Stimulated activated CD4-positive, alpha-beta T cell treated with anti-CD3 and anti-CD28 coated beads, Interleukin-1b, Interleukin-23, amount 100 ng/mL, for 48 hours (primary cell): ENCODE data around the gene DENND1B.

Experiments
- DNase-seq: peaks from one replicate; pipeline ENCODE4 v3.0.0-alpha.2; 2020

The DENND1B gene

DNA sequence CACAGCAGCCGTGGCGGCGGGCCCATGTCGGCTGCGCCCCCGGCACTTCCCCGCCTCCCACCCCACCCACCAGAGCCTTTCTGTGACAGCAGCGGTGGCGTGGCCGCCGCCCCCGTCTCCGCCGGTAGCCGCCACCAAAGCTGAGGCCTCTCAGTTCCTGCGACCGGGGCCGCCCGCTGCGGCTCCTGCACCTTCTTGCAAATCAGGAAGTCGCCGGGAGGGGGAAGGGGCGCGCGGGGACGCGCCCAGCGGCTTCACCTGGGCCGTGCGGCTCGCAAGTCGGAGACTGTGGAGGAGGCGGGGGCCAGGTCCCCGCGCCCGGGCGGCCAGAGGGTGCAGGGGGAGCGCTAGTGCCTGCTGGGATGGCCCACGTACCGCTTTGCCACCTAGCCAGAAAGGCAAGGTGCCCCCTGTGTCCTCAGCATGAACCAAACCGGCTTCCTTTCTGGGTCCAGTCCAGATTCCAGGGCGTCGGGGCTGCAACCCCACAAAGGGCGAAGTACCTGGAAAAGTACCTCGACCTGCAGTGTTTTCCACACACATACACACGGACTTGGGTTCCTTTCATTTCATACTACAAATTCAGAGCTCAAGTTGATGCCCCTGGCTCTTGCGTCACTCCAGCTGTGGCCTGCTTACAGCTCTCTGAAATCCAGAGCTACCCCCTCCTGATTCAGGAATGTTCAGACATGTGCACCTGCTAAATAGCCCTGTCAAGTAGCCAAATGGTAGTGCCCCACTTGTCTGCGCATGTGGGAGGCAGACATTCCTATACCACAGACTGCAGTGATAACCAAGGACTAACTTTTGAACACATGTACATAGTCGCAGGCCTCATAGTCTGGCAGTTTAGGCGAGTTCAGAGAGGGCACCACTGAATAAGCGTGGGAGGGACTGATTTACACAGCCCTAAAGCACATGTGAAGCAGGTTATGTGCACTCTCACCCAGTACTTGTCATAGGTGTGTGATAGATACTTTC is at the start of gene DENND1B:
Gene DENND1B (minus strand): TSS at position 199 of the 981 bp plus-strand sequence. CDS start 325 bp downstream, outside the sequence.
- DNase-seq: peak; percentile 77

DNA sequence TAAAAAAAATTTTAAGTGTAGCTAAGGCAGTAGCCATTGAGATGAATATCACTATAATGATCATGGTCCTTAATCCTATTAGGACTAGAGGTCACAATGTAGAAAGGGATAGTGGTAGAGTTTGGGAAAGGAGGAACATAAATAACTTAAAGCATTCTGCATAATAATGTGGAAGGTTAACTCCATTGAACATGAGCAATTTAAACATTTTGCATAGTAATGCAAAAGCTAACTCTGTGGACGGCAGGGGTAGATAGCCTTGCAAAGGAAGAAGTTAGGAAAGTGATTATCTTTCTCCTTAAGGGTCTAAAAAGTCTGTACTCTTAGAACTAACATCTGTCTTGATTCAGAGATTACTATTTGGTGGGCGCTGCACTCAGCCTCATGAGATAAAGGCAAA is 39.0 kb upstream of the DENND1B start:
- DNase-seq: no peak

- no peak for DNase-seq
These were observed 38.5 kb upstream of the DENND1B start for GRCh38 chr1:197813741-197814140.

DNA sequence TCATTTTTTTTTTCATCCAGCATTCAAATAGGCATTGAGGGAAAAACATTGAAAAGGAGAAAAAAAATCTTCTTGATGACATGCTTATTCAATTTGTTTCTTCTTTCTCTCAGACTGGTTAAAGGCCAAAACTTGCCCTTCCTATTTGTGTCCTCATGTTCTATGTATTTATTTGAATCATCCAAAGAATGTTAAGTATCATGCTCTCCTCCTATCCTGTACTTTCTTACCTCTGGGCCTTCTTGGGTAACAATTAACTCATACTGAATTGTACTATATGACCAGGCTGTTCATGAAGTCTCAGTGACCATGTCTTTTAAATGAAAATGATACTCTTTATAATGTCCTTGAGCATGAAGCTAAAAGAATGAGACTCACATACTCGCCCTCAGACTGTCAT is 36.5 kb upstream of the DENND1B start:
- DNase-seq: no peak

DNA sequence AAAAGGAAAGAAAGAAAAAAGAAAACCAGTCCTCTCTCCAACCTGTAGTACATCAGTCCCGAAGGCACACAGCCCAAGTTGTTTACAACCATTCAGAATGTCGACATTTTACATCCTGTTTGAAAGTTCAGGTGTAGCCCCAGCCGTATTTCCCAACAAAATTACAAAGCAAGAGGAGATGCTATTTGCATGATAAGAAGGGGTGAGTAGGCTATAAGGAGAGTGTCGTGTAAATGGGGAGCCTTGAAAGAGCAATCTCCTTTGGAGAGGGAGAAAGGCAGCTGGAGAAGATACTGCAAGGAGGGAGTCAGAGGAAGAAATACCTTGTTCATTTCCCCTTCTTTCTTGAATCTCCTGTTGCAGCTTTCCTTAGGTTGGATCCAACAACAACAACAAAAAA is 35.5 kb upstream of the DENND1B start:
- no peak for DNase-seq

DNA sequence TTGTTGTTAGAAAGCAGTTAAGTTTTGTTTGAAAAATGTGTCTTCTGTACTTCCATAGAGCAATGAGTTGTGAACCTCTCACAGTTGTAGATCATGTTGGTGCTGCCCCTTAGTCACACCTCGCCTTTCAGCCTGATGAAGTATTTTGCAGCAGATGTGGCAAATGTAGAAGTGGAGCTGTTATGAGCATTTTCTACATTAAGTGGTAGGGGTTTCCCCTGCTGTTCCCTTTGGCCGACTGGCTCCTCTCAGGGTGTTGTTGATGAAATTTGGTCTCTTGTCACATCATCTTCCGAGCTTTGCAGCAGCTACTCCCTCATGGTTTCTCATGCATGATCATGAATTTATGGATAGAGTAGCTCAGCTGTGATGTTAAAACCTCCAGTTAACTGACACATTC is 33.6 kb upstream of the DENND1B start:
- no peak for DNase-seq

DNA sequence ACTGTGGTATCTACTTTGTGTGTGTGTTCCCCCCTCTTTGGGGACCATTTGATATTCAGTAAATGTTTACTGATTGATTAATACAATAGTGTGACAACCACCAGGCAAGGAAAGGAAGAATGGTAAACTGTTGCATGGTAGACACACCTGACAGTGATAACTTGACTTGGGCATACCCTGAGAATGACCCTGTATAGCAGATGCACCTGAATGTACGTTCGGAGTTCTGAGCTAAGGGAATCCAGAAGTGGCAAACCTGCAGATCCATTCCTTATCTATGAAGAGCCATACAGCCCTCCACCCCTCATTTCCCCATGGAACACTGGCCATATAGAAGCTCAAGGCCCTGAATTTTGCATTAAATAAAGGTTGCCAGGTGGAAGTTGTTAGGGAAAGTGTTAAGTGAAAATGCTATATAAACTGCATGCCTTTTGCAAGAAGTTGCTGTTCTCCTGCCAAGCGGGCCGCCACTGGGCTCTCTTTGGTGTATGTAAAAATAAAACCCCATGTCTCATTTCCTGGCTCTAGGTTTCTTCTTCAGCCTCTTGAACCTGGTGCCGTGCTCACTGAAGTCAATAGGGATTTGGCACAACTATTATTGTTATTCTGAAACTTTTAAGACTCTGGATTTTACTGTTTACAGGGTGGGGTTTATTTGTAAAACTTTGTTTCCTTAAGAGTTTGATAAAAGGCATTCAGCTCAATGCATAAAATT is 32.6 kb upstream of the DENND1B start:
- DNase-seq: no peak

GRCh38 chr1:197807216-197807615 is 31.9 kb upstream of the DENND1B start:
- no peak for DNase-seq

- DNase-seq: no peak
These were observed 31.4 kb upstream of the DENND1B start for GRCh38 chr1:197806718-197807117.

DNA sequence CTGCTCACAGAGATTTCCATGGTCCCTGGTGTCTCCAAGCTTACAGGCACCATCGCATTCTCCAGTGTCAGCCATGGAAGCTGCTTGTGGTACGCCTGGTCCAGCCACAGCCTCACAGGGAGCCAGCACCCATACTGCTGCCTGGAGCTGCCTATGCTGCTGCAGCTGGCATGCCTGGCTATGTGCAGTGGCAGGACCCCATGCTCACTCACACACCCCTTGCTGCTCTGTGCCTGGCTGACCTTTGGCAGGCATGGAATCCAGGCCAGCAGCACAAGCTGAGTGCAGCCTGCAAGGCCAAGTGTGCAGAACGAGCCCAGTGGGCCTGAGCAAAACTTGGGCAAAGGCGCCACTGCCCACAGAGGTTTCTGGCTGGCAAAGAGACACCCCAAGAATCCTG is 26.4 kb upstream of the DENND1B start:
- no peak for DNase-seq

- DNase-seq: no peak
These were observed 25.8 kb upstream of the DENND1B start for GRCh38 chr1:197801111-197801482.

- no peak for DNase-seq
These were observed 25.3 kb upstream of the DENND1B start for GRCh38 chr1:197800379-197801110.

GRCh38 chr1:197799271-197799670 is 24.0 kb upstream of the DENND1B start:
- DNase-seq: no peak

DNA sequence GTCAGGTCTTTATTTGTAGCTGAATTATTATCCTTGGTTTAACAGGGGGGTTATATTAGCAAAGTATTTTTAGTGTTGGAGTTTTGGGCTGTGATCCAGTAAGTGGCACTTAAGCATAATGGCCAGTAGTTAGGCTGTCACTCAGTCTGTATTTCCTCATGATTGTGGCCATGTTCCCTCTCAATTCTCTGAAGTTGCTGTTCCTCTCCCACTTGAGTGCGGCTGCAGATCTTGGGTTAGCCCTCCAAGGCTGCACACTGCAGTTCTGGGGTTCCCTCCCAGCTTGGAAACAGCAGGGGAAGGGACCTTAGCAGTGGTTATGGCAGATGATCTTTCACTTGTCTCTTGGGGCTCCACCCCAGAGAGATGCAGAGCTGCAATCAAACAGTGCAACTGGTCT is 23.2 kb upstream of the DENND1B start:
- DNase-seq: no peak

DNA sequence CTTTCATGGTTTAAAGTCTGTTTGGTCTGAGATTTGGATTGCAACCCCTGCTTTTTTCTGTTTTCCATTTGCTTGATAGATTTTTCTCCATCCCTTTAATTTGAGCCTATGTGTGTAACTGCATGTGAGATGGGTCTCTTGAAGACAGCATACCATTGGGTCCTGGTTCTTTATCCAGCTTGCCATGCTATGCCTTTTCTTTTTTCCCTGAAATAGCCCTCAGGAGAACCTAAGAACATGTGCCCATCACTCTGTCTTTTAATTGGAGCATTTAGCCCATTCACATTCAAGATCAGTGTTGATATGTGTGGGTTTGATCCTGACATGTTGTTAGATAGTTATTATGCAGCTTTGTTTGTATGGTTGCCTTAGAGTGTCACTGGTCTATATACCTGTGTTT is 21.7 kb upstream of the DENND1B start:
- no peak for DNase-seq

DNA sequence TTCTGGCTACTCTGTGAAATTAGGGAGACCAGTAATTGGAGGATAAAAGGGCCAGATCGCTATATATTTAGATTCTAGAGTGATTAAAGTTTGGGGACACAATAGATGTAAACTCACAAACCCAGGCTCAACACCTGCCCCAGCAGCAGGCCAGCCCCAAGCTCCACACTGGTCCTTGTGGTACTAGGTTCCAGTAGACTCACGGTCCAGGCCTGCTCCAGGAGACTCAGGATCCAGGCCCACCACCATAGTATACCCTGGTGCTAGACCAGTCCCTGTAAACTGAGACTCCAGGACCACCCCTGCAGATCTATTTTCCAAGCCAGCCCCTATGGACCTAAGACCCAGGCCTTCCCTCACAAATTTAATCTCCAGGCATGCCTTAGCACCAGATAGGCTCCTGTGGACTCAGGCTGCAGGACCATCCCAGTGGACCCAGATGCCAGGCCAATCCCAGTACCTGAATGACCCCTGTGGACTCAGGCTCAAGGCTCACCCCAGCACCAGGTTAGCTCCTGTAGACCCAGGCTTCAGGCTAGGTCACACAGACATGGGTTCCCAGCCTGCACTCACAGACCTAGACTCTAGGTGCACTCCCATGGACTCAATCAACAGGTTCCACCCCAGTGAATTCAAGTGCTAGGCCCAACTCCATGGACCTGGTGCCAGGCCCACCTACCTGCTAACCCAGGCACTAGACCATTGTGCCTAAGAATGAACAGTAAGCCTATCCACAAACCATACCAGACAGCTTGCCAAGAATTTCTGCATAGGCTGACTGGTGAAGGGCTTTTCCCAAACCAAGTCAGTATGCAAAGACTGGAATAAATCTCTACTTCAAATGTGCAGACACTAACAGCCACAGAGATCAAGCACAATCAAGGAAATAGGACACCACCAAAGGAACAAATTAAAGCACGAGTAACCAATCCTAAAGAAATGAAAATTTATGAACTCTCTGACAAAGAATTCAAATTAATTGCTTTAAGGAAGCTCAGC is 13.8 kb upstream of the DENND1B start:
- no peak for DNase-seq

DNA sequence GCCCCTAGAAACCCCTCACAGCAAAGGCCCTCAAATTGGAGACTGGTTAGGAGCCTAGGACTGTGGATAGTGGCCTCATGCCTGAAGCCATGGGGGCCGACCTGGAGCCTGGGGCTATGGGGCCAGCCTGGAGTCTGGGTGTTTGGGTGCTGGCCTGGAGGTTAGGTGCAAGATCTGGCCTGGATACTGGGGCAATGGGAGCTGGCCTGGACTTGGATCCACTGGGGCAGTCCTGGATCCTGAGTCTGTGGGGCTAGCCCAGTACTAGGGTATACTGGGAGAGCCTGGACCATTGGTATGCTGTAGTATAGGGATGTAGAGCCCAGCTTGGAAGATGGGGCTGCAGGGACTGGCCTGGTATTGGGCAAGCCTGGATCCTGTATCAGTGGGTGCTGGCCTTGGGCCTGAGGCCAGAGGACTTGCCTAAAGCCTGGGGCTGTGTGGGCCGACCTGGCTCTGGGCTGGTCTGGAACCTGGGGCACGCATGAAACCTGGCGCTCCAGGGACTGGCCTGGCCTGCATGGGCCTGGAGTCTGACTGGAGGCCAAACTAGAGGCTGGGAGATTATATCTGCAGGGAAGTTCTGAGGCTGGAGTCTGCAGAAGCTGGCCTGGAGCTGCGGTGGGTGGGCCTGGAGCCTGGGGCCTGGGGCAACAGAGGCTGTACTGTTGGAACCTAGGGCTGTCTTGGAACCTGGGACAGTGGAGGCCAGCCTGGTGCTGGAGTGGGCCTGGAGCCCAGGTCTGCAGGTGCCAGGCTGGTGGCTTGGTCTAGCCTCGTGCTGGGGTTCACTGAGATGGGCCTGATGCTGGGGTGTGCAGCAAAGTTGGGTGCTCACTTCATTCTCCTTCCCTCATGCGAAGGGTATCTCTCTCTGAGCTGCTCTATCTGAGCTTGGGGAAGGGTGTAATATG is 12.6 kb upstream of the DENND1B start:
- DNase-seq: no peak

GRCh38 chr1:197787056-197787455 is 11.8 kb upstream of the DENND1B start:
- no peak for DNase-seq

- no peak for DNase-seq
These were observed 11.0 kb upstream of the DENND1B start for GRCh38 chr1:197786280-197786679.

GRCh38 chr1:197783510-197783948 is 8.2 kb upstream of the DENND1B start:
- no peak for DNase-seq
